HG03378 (cell line): ENCODE results near the gene IFT88.

Experiments
- ATAC-seq: cut with Tn5 transposase; IDR thresholded peaks from one replicate; pipeline ENCODE4 v1.9.1; 2021; ENCODE audit warnings: mild to moderate bottlenecking, moderate library complexity; ENCODE audit not compliant: unreplicated experiment

IFT88 gene

DNA sequence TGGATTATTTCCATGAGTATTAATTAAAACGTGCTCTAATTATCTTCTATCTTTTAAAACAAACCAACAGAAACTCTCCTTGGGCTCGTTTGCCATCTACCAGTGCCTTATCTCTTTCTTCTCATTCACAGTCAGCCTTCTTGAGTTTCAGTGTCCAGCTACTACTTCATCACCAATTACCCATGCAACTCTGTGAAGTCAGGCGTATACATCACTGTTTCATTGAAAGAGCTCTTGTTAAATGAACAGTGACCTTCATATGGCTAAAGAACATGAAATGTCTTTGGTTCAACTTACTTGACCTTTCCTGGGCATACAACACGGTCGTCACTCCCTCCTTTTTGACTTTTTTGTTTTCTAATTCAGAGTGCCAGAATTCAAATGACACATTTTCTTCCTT is 5.2 kb upstream of the IFT88 start:
- ATAC-seq, result no peak

DNA sequence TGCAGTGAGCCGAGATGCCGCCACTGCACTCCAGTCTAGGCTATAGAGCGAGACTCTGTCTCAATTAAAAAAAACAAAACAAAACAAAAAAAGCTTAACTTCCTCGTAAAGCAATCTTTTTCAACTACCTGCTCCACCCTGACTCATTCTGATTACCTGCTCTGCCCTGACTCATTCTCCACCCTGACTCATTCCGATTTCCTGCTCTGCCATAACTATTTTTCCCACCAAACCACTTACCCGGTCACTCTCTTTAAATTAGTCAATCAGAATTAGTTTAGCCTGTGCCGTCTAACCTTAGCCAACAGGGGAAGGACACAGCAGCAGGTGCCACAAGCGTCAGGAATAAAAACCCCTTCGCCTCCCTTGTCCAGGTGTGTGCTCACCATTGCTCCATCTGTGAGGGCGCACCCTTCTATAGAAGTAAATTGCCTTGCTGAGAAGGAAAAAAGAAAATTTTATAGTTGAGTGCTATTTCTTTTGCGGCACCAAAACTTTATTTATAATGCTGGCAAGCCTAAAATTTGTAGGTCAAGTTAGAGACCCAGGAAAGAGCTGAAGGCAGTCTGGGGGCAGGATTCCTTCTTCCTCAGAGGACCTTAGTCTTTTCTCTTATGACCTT is 1.7 kb upstream of the IFT88 start:
- ATAC-seq, result no peak

DNA sequence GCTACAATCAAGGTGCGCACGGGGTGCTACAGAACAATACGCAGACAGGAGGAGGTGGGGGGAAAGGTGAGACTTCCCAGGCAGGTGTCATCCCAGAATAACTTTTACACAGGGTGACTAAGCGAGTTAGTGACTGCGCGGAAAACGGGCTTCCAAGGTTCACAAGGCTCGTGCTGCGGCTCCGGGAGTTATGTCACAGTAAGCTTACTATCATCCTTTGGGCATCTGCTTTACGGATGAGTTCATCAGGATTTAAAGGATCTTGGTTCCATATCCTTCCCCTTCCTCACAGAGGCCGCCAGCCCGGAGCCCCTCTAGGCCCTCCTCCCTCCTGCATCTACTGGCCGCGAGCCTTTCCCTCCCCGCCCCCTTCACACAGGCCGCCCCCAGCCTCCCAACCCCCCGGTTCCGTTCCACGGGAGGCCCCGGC is 474 bp upstream of the IFT88 start:
- ATAC-seq, result peak; percentile 10

DNA sequence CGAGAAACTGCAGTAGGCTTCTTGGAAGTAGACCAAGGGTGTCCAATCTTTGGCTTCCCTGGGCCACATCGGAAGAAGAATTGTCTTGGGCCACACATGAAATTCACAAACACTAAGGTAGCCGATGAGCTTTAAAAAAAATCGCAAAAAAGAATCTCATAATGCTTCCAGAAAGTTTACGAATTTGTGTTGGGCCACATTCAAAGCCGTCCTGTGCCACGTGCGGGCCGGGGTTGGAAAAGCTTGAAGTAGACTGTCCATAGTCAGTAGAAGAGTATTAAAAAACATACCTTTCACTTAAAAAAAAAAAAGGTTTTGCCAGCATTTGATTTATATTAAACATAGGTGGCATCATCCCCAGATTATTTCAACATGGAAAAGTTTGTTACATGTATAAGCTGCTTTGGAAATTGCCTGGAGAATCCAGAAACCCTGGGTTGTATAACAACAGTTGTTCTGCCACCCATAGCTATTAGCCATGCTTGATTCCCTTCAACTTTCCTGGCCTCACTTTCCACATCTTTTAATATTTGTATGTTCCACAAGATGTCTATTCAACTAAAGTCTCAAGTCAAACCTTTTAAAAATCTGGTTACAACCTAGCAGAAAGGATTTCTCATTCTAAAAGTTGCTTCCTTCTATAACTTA is 1.0 kb downstream of the IFT88 start:
- ATAC-seq, result no peak

DNA sequence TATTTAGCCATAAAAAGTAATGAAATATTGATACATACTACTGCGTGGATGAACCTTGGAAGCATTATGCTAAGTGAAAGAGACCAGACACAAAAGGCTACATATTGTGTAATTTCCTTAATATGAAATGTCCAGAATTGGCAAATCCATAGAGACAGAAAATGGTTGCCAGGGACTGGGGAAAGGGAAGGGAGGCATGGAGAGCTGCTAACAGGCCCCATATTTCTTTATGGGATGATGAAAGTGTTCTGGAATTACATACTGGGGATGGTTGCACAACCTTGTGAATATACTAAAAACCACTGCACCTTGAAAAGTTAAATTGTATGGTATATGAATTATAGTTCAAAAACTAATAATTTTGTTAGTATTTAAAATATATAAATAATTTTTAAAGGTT is 3.6 kb downstream of the IFT88 start:
- ATAC-seq, result no peak

DNA sequence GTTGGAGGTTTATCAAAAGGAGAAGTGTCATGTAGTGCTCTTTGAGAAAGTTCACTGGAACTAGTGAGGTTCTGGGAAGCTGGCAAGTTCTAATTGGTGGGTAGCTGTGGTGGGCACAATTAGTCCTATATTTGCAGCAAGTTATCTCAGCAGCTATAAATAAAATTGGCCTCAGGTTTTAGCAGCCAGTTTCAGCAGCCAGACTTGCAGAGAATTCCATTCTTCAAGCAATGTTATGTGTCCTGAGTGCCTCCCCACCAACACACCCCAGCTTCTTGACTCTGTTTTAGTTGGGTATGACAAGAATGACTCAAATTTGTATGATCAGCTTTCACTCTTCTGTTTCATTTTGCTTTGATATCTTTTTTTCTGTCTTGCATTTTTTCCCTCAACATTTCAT is 4.7 kb downstream of the IFT88 start:
- ATAC-seq, result no peak

DNA sequence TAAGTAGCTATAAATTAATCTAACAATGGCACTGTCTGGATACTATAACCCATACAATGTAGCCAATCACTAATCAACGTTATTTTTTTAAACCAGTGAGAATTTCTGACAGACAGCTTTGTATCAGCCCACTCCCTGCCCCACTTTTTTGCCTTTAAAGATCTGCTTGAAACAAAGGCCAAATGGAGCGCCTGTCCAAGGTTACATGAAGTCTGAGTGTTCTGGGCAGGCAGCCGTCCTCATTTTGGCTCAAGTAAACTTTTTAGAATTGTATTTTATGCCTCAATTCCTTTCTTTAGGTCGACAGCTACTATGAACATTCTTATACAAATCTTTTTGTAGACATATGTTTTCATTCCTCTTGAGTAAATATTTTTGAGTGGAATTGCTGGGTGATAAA is 6.2 kb downstream of the IFT88 start:
- ATAC-seq, result no peak

DNA sequence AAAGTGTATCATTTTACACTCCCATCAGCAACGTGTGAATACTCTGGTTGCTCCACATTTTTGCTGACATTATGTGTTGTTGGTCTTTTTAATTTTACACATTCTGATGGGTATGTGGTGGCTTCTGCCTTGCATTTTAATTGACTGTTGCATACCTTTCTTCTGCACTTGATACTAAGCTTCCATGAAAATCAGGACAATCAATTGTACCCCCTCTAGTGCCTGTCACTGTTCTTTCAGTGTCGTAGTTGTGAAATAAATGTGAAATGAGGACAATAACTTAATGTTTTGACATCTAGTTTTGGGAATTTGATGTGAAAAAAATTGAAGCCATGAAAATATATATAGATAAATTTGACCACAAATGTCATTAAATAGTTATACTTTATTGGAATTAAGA is 6.7 kb downstream of the IFT88 start:
- ATAC-seq, result no peak

DNA sequence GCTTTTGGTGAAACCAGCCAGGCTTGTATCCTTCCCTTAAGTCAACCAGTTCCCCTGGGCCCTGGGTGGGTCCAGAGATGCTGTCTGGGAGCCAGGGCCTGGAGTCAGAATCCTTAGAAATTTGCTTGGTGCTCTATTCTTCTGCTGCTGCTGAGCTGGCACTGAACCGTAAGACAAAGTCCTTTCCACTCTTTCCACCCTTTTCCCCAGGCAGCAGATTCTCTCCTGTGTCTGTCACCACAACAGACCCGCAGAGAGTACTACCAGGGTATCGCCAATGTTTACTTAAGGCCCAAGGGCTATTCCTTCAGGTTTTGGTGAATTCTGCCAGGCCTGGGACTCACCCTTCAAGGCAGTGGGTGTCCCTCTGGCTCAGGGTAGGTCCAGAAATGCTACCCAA is 12.2 kb downstream of the IFT88 start:
- no peak for ATAC-seq

DNA sequence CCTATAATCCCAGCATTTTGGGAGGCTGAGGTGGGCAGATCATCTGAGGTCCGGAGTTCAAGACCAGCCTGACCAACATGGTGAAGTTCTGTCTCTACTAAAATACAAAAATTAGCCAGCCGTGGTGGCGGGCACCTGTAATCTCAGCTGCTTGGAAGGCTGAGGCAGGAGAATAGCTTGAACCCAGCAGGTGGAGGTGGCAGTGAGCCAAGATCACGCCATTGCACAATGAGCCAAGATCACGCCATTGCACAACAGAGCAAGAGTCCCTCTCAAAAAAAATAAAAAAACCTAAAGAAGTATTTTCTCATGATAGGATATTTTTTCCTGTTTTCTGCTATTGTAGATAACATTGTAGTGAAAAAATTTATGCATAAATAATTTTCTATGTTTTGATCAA is 13.3 kb downstream of the IFT88 start:
- ATAC-seq, result no peak

DNA sequence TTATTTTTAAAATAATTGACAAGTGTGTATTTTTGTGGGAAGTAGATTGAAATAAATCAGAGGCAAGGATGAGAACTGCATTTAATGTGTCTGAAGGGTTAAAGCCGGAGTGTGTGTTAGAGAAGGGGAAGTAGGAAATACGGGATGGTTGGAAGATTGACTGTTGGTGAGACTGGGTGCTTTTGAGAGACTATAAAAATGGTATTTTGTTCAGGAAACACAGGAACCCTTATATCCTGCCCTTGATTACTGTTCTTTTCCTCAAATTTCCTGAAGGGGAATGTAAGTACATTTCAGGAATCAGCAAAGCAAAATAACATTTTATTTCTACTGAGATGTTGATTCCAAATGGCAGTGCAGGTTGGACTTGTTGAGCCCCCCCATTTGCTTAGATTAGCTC is 15.1 kb downstream of the IFT88 start:
- ATAC-seq, result no peak

DNA sequence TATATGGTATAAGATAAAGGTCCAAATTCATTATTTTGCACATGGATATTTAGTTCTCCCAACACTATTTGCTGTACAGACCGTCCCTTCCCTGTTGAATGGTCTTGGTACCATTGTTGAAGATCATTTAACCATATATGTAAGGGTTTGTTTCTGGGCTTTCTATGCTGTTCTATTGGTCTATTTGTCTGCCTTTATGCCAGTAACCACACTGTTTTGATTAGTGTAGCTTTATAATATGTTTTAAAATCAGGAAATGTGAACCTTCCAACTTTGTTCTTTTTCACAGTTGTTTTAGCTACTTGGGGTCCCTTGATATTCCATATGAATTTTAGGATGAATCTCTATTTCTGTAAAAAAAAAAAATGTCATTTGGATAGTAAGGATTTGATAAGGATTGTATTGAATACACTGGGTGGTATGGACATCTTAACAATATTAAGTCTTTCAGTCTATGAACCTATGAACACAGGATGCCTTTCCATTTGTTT is 16.9 kb downstream of the IFT88 start:
- ATAC-seq, result no peak

DNA sequence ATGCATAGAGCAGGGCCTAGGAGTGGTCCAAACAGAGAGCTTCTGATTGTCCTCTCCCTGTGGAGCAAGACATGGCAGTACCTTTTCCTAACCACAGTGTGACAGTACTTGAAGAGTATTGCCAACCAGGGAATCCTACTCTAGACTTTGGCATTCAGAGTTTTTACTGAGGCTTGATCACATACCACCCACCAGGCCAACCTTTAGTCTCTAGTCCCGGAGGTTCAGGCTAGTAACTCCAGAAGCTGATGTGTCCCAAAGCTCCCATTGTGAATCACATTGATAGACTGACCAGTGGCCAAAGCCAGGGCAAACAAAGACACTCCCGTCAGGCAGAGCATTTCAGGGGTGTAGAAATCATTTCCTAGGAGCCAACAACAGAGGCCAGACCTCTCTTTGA is 18.4 kb downstream of the IFT88 start:
- no peak for ATAC-seq

DNA sequence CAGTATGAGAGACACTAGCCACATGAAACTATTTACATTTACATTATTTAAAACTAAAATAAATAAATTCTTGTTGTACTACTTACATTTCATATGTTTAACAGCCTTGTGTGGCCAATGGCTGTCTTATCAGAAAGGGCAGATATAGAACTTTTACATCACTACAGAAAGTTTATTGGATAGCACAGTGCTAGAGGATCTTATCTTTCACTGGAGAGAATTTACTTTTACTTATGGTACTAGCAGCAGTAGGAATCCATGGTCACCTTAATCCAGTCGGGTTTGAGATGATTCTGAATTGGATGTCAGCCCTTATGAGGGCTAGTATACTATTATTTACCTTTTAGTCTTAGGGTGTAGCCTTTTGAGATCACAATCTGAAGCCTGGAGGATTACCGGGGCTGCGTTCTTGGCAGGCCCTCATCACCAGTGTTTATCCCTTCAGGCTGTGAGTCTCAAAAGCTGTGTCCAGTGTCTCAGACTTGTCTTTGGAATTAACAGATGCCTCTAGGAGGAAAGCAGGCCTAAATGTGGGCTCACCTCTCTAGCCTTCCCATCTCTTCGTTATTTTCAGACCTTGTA is 21.7 kb downstream of the IFT88 start:
- ATAC-seq, result no peak

DNA sequence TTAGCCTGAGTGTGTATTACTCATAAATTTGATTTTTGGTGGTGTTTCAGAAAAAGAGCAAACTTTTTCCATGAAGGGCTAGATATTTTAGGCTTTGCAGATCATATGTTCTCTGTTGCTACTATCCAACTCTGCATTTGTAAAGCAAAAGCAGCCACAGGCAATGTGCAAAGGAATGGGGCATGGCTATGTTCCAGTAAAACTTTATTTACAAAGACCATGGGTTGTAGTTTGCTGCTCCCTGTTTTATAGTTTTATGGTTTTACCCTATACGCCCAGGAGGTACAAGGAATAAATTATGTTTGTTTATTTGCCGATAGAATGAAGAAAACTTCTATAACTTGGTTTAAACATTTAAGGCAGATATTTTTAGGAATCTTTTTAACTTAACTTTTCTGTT is 23.6 kb downstream of the IFT88 start:
- no peak for ATAC-seq

DNA sequence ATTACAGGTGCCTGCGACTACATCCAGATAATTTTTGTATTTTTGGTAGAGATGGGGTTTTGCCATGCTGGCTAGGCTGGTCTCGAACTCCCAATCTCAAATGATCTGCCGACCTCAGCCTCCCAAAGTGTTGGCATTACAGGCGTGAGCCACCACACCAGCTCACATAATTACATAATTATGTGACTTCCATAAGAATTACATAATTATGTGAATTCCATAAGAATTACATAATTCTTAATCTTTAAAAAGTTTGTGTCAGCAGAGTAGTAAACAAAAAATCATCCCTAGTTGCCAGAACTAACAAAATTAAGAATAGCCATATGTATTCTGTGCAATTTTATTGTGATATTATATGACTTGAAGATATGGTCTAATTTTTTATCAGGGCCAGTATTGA is 25.6 kb downstream of the IFT88 start:
- ATAC-seq, result no peak

DNA sequence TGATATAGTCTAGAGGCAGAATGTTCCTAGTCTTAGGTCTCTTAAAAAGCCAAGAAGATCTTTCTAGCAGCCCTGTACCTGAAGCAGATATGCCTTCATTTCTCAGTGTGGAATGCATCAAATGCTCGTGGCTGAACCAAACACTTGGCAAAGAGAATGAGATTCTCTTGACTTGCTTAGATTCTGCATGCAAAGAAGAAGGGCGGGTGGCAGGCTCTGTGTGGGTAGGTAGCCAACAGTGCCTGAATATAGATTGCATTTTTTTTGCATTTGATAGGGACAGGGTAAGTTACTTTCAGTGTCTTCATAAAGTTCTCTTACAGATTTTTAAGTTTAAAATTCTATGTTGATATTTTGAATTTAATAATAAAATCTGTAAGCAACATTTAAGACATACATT is 27.3 kb downstream of the IFT88 start:
- ATAC-seq, result no peak

DNA sequence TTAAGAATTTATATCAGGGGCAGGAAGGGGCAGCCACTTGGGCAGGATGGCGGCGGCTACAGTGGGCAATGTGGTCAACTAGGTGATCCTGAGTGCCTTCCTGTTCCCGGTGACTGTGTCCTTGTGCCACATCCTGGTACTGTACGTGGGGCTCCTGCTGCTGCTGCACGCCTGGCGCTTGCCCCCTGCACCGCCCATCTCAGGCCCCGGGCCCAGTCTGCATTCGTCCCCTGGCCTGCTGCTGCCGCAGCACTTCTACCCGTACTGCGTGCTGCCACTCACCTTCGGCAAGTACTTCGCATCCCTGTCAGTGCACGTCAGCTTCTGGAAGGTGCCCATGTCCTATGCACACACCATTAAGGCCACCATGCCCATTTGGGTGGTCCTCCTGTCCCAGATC is 40.1 kb downstream of the IFT88 start:
- no peak for ATAC-seq

DNA sequence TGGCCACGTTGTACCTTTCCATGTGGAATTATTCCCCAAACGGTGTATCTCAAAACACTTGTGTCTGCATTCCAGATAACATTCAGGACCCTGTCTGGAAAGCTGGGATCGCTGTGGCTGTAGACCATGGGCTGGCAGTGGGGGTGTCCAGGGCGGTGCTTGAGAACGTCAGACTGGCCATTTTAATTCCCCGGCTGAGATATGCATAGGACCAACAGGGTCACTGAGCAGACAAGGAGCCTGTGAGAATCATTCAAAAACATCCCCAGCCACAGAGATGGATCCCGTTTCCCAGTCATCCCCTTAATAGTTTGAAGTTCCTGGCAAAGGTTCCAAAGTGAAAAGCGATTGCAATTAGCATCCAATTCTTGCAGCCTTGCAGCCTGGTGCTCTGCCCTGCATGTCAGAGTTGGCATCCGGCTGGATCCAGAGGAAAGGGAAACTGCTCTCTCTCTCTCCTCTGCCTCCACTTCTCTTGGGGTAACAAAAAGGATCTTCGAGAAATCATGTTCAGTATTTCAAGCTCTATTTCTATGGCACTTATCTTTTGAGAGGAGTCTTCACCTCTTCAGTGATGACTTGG is 41.6 kb downstream of the IFT88 start:
- ATAC-seq, result no peak

DNA sequence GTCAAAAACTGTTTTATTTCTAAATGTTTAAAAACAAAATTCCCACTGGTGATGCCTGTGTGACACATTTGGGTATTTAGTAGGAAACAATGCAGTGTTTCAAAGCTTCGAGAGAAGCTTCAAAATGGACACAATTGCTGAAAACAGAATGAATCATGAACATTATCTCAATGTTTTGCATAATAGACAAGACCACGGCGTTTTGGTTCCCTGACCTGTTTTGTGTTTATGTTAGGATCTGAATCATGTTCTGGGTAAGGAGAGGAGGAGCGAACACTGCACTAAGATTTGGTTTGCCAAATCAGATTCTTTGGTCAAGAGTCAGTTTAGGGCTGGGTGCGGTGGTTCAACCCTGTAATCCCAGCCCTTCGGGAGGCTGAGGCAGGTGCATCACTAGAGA is 42.2 kb downstream of the IFT88 start:
- ATAC-seq, result no peak

DNA sequence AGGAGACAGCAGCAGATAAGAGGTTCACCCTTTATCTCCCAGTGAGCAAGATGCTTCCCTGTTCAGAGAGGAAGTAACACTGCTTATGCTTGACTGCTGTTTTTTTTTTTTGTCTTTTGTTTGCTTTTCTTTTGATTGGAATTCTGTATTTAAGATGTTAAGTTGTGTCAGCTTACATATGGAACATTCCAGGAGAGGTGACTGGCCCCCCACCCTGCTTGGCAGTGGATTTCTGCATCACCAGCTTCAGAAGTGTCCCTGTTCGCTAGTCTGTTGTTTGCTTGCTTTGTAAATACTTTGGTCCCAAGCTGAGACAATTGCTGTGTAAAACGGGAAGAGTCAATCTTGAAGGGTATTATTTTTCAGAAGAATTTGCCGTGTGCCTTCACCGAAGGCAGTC is 43.0 kb downstream of the IFT88 start:
- no peak for ATAC-seq
